Uterus (tissue), 2 donors: ENCODE data around the gene SMIM8.

ENCODE experiments used
- POLR2A ChIP-seq, 2 donors: fragments of 450-650 bp; IDR thresholded peaks; one replicate each; pipeline ENCODE4 v1.6.1; 2016; ENCODE audit warnings: antibody characterized with exemption in 2 of 2, mild to moderate bottlenecking in 1 of 2, moderate library complexity in 1 of 2
- TF ChIP-seq, protein P1 (sequence below), 4 experiments: fragments of 200-600 bp in 2 of 4; fragments of 450-650 bp in 2 of 4; sonication (generic) in 2 of 4; IDR thresholded peaks; one replicate each; pipeline ENCODE4 v1.5.1; 2016 to 2019; ENCODE audit warnings: antibody characterized with exemption in 4 of 4, mild to moderate bottlenecking in 2 of 4, moderate library complexity in 1 of 4

DNA sequence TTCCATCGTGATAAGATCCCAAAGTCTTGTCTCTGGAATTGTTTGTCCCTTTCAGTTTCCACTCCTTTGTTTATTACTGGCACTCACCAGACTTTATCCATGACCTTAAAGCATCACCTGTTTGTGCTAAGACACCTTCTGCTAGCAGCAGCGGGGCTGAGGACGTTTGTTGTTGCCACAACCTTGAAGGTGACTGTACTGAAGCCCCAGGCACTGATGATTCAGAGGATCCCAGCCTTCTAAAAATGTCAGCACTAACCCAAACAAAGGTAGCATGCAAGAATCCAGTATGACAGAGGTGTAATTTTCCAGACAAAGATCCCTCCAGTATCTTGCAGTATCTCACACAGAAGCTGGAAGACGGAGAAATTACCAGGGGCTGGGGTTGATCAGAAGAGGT lies 28.9 kb upstream of the SMIM8 start:
- TF ChIP-seq, protein P1, sequence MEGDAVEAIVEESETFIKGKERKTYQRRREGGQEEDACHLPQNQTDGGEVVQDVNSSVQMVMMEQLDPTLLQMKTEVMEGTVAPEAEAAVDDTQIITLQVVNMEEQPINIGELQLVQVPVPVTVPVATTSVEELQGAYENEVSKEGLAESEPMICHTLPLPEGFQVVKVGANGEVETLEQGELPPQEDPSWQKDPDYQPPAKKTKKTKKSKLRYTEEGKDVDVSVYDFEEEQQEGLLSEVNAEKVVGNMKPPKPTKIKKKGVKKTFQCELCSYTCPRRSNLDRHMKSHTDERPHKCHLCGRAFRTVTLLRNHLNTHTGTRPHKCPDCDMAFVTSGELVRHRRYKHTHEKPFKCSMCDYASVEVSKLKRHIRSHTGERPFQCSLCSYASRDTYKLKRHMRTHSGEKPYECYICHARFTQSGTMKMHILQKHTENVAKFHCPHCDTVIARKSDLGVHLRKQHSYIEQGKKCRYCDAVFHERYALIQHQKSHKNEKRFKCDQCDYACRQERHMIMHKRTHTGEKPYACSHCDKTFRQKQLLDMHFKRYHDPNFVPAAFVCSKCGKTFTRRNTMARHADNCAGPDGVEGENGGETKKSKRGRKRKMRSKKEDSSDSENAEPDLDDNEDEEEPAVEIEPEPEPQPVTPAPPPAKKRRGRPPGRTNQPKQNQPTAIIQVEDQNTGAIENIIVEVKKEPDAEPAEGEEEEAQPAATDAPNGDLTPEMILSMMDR (IDR thresholded peaks at IDR 0.05) = no peak
- TF ChIP-seq POLR2A (IDR thresholded peaks at IDR 0.05) = no peak
